Heart left ventricle (tissue), 16 donors: Measurements from ENCODE around the gene NDUFS3. TPM values are rescaled to one million over a fixed set of nuclear protein-coding genes. Genes with fewer than 3 reads are reported as not detected.

Experiments
- ATAC-seq, 4 donors: fragments of 200-7000 bp; cut with Tn5 transposase; one replicate each; pipeline ENCODE4 v1.9.1; 2020 to 2022; ENCODE audit warnings: moderate library complexity in 4 of 4, mild to moderate bottlenecking in 3 of 4, moderate number of reproducible peaks in 1 of 4
- DNase-seq, 5 donors: peaks; one replicate each; pipeline ENCODE4 v3.0.0-alpha.2; 2020
- H3K27ac ChIP-seq, 12 donors: fragments of 200-600 bp; sonication (generic) in 4 of 12; one replicate each; pipeline versions ENCODE4 v1.5.0 to v1.8.0; 2016 to 2022; ENCODE audit warnings: mild to moderate bottlenecking in 2 of 12
- H3K27me3 ChIP-seq, 9 donors: fragments of 200-600 bp; sonication (generic) in 2 of 9; one replicate each; pipeline versions ENCODE4 v1.5.1 to v1.8.0; 2016 to 2022; ENCODE audit warnings: mild to moderate bottlenecking in 3 of 9
- H3K36me3 ChIP-seq, 9 donors: fragments of 200-600 bp; sonication (generic) in 2 of 9; one replicate each; pipeline versions ENCODE4 v1.5.0 to v1.8.0; 2018 to 2022; ENCODE audit warnings: mild to moderate bottlenecking in 2 of 9
- H3K4me1 ChIP-seq, 12 donors: fragments of 200-600 bp; sonication (generic) in 4 of 12; one replicate each; pipeline versions ENCODE4 v1.5.0 to v1.8.0; 2016 to 2022; ENCODE audit warnings: mild to moderate bottlenecking in 3 of 12
- H3K4me3 ChIP-seq, 12 donors: fragments of 200-600 bp; sonication (generic) in 4 of 12; one replicate each; pipeline versions ENCODE4 v1.5.0 to v1.8.0; 2017 to 2022; ENCODE audit warnings: mild to moderate bottlenecking in 9 of 12, moderate library complexity in 4 of 12
- H3K9me3 ChIP-seq, 12 donors: fragments of 200-600 bp; sonication (generic) in 4 of 12; one replicate each; pipeline versions ENCODE4 v1.5.0 to v1.8.0; 2016 to 2022; ENCODE audit warnings: mild to moderate bottlenecking in 1 of 12
- POLR2A ChIP-seq, 2 donors: fragments of 450-650 bp; IDR thresholded peaks; one replicate each; pipeline ENCODE4 v1.6.1; 2017; ENCODE audit warnings: antibody characterized with exemption in 2 of 2, mild to moderate bottlenecking in 2 of 2, moderate library complexity in 2 of 2
- WGBS, 4 donors: extraction: QIAGEN DNeasy Blood & Tissue Kit in 2 of 4; methylation state at CpG; one replicate each; pipeline versions ENCODE4 v1.1.5 to v1.1.7; 2013 to 2018; 5-methylcytosine and 5-hydroxymethylcytosine counted together
- intact Hi-C, 10 donors: fragments of 100-400 bp; cut with DNase I; formaldehyde crosslinking; loops; one replicate each; pipeline versions ENCODE4 v1.11.1 to v1.14.2; 2022
- polyA plus RNA-seq, 2 donors: library from polyadenylated mRNA; stranded (reverse); fragments of 200-250 nt; gene quantifications; one replicate each; pipeline ENCODE4 v1.2.3, GENCODE V29; 2013
- total RNA-seq, 9 donors: library from RNA; depleted of rRNA in 2 of 9; stranded (reverse); fragments of >200 nt in 2 of 9; fragmentation: NEBNext Ultra II Directional in 3 of 9; extraction: Animal tissue kit (Norgen Biotek cat#: 25700) in 3 of 9; gene quantifications; one replicate each; pipeline versions ENCODE4 v1.1.0 to v1.2.4, GENCODE V29; 2016 to 2023
- TF ChIP-seq, protein P1 (sequence below), 12 donors: fragments of 200-600 bp; sonication (generic) in 4 of 12; IDR thresholded peaks; one replicate each; pipeline versions ENCODE4 v1.5.0 to v1.8.0; 2018 to 2022; ENCODE audit warnings: antibody characterized with exemption in 12 of 12, mild to moderate bottlenecking in 5 of 12
- donor health status: ischemic (EF 13 %, LVEDD 7.1; RV severe dilation, severe dysfunction).
- donor health status: healthy with polysubstance abuse.
- donor health status: DM: no; HTN: yes; CAD: no.
- donor health status: DM: no; HTN: no; CAD: no.
- donor health status: ischemic (EF 25% LVEDD 6.9; RV normal size, moderate dysfunction).
- donor health status: ischemic (EF 25% LVEDD 5.7; RV mildly dilated, moderate dysfunction).
- donor health status: healthy.
- donor health status: DM: yes; HTN: yes; CAD: no.
- donor health status: ischemic (EF 35%, LVEDD 5.7; RV mildly dilated, moderate dysfunction).
- donor health status: nonischemic (EF 11% LVEDD 7.7; RV severe dilation, severe dysfunction).
- donor health status: DM: yes; HTN: yes; CAD: no.
- donor health status: PGD.
- donor health status: ischemic (EF 29% LVEDD 5.4; RV normal size, mild dysfunction).
- donor health status: nonischemic (EF 23%, LVEDD 6.1; RV moderate dilation, normal function).

Gene NDUFS3
- total and polyA plus RNA-seq, 11 donors, result 134 to 478 (median 236) TPM

DNA sequence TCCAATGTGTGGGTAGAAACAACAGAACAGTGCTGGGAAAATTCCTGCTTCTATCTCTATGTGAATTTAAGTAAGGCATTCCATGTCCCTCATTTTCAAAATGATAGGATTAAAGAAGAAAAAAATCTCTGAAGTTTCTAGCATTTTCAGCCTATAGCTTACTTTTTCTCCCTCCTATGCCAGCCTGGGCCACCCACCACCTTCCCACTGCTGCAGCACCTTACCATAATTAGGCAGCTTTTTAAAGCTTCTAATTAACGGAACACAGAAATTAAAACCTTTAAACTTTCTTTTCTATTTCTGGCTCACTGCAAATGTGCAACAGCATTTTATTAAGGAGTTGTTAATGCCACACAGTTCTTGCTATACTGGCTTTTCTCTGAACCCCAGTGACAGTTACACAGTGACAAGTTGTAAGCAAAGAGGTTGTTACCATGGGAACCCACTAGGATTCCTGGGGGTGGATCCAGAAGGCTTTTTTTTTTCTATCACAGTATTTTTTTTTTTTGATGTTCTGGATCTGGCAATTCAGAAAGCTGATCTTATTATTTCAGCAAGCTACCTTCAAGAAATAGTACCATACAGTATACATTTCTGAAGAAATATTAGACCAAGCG lies 46.2 kb upstream of the NDUFS3 start:
- peaks cover 0 to 24% (median 0%) of the 10 kb centered on the region in 9 donors for H3K36me3 ChIP-seq
- H3K9me3 ChIP-seq, result no peaks in the 10 kb centered on the region
- no peak overlapping the region for H3K4me3 ChIP-seq
- intact Hi-C loops, result loop anchor here in 1 of 10 donors (10.0 kb wide), 1 partner anchor 48 kb away; no protein-coding TSS in a partner anchor
- TF ChIP-seq, protein P1, sequence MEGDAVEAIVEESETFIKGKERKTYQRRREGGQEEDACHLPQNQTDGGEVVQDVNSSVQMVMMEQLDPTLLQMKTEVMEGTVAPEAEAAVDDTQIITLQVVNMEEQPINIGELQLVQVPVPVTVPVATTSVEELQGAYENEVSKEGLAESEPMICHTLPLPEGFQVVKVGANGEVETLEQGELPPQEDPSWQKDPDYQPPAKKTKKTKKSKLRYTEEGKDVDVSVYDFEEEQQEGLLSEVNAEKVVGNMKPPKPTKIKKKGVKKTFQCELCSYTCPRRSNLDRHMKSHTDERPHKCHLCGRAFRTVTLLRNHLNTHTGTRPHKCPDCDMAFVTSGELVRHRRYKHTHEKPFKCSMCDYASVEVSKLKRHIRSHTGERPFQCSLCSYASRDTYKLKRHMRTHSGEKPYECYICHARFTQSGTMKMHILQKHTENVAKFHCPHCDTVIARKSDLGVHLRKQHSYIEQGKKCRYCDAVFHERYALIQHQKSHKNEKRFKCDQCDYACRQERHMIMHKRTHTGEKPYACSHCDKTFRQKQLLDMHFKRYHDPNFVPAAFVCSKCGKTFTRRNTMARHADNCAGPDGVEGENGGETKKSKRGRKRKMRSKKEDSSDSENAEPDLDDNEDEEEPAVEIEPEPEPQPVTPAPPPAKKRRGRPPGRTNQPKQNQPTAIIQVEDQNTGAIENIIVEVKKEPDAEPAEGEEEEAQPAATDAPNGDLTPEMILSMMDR (IDR thresholded peaks at IDR 0.05), result no peak
- no peak for TF ChIP-seq POLR2A (IDR thresholded peaks at IDR 0.05)
- H3K4me1 ChIP-seq, result peaks cover 3 to 75% (median 58%) of the 10 kb centered on the region in 12 donors
- H3K27ac ChIP-seq, result peak overlapping the region in 6 of 12 donors; percentile 3 to 54 (median 27)
- DNase-seq (no peak), ATAC-seq (peak in 2 of 4 donors; percentile 35 to 47)
- WGBS, 4 donors, result 64 to 82% (median 72%) methylated on average over 2 of the region's 2 CpGs
- no peaks in the 10 kb centered on the region for H3K27me3 ChIP-seq

DNA sequence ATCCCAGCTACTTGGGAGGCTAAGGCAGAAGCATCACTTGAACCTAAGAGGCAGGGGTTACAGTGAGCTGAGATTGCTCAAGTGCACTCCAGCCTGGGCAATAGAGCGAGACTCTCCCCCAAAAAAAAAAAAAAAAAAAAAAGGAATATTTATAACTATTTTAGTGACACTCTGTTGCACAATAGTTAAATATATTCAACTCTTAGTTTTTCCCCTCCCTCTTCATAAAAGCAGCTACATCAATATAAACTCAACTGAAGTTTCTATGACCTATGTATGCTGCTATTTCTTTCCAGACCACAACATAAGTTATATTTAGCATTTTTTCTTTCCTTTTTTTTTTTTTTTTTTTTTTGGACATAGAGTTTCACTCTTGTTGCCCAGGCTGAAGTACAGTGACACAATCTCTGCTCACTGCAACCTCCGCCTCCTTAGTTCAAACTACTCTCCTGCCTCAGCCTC lies 45.2 kb upstream of the NDUFS3 start:
- intact Hi-C loops, result loop anchor here in 1 of 10 donors (10.0 kb wide), 1 partner anchor 49 kb away; no protein-coding TSS in a partner anchor
- WGBS, 4 donors, result 78 to 96% (median 88%) methylated on average over 2 of the region's 2 CpGs
- no peak for ATAC-seq
- Histone ChIP-seq H3K4me1 (peaks cover 3 to 83% (median 68%) of the 10 kb centered on the region in 12 donors), H3K27me3 (no peaks in the 10 kb centered on the region), H3K27ac (no peak overlapping the region), H3K36me3 (peaks cover 0 to 16% (median 0%) of the 10 kb centered on the region in 9 donors), H3K9me3 (no peaks in the 10 kb centered on the region), H3K4me3 (no peak overlapping the region)
- no peak for DNase-seq
- TF ChIP-seq POLR2A (IDR thresholded peaks at IDR 0.05), result no peak
- TF ChIP-seq, protein P1 (IDR thresholded peaks at IDR 0.05), result no peak

- peaks cover 0 to 11% (median 0%) of the 10 kb centered on the region in 9 donors for H3K36me3 ChIP-seq
- no peaks in the 10 kb centered on the region for H3K9me3 ChIP-seq
- TF ChIP-seq POLR2A (IDR thresholded peaks at IDR 0.05), result no peak
- TF ChIP-seq, protein P1 (IDR thresholded peaks at IDR 0.05), result no peak
- no peak overlapping the region for H3K27ac ChIP-seq
- H3K4me1 ChIP-seq, result peaks cover 3 to 94% (median 78%) of the 10 kb centered on the region in 12 donors
- DNase-seq, result no peak
- 79 to 88% (median 82%) methylated on average over 4 of the region's 4 CpGs for WGBS, 4 donors
- ATAC-seq, result no peak
- no peak overlapping the region for H3K4me3 ChIP-seq
- intact Hi-C loops, result loop anchor here in 1 of 10 donors (10.0 kb wide), 1 partner anchor 50 kb away; no protein-coding TSS in a partner anchor
- no peaks in the 10 kb centered on the region for H3K27me3 ChIP-seq
Observed at GRCh38 chr11:47534704-47535251, 44.1 kb upstream of the NDUFS3 start.

- no peak for ATAC-seq
- Histone ChIP-seq H3K4me3 (no peak overlapping the region), H3K27me3 (no peaks in the 10 kb centered on the region), H3K9me3 (no peaks in the 10 kb centered on the region), H3K36me3 (peaks cover 0 to 11% (median 0%) of the 10 kb centered on the region in 9 donors), H3K4me1 (peaks cover 6 to 98% (median 80%) of the 10 kb centered on the region in 12 donors), H3K27ac (peak overlapping the region in 1 of 12 donors; percentile 19)
- intact Hi-C loops, result loop anchor here in 1 of 10 donors (10.0 kb wide), 1 partner anchor 52 kb away; no protein-coding TSS in a partner anchor
- TF ChIP-seq, protein P1 (IDR thresholded peaks at IDR 0.05), result no peak
- TF ChIP-seq POLR2A (IDR thresholded peaks at IDR 0.05), result no peak
- WGBS, 4 donors, result 67 to 87% (median 76%) methylated on average over 3 of the region's 3 CpGs
- no peak for DNase-seq
Observed at GRCh38 chr11:47536915-47537314, 42.0 kb upstream of the NDUFS3 start.
